CD4-positive, alpha-beta T cell treated with Interleukin-6 at 100 ng/mL for 8 hours (primary cell): Measurements from ENCODE around the gene TPSAB1.

Experiments used
- DNase-seq: peaks from one replicate; pipeline ENCODE4 v3.0.0-alpha.2; 2020; ENCODE audit warnings: mixed read lengths, low spot score

The TPSAB1 gene

GRCh38 chr16:1285669-1286512 is 45.4 kb downstream of the TPSAB1 start:
- no peak for DNase-seq

DNA sequence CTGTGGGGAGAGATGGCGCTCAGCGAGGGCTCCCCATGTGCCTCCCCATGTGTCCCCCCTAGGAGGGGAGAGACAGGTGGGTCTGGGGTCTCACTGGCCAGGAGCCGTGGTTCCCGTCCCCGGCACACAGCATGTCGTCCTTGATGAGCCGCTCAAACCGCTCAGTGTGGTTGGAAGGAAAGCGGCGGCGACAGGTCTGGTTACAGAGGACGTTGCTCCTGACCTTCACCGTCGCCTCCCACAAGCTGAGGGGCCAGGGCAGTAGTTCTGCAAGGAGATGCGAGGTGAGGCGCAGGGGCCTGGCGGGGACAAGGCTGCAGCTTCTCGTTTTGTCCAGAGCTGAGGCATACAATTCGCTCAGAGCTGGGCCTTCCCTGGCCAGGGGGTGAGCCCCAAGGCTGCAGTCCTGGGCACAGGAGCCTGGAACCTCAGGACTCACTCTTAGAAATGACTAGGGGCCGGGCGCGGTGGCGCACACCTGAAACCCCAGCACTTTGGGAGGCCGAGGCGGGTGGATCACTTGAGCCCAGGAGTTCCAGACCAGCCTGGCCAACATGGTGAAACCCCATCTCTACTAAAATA is 46.1 kb downstream of the TPSAB1 start:
- no peak for DNase-seq

DNA sequence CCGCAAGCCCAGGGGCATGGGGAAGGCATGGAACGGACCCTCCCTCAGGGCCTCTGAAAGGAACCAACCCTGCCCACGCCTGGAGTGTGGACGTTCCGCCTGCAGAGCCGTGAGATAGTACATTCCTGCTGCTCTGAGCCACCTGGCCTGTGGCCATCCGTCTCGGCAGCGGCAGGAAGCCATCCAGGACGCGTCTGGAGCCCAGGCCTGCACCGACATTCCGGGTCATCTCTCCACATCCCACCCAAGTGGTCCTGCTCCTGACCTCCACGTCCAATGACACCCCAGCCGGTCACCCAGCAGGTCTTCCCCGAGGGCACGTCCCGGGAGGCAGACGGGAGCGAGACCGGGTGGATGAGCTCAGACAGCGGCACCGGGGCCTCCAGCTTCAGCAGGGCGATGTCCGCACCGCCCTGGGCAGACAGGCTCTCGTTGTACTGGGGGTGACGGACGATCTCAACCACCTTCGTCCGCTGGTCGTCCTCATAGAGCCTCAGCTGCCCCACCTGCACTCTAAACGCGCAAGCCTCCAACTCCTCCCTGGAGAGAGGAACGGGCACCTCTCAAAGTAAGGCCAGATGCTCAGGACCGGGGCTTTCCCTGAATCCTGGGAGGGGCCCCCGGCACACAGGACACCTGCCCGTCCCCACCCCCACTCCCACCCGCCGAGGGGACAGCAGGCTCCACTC is 47.6 kb downstream of the TPSAB1 start:
- no peak for DNase-seq

- DNase-seq = no peak
Observed at GRCh38 chr16:1288813-1289476, 48.4 kb downstream of the TPSAB1 start.

GRCh38 chr16:1289477-1289866 is 49.0 kb downstream of the TPSAB1 start:
- no peak for DNase-seq

DNA sequence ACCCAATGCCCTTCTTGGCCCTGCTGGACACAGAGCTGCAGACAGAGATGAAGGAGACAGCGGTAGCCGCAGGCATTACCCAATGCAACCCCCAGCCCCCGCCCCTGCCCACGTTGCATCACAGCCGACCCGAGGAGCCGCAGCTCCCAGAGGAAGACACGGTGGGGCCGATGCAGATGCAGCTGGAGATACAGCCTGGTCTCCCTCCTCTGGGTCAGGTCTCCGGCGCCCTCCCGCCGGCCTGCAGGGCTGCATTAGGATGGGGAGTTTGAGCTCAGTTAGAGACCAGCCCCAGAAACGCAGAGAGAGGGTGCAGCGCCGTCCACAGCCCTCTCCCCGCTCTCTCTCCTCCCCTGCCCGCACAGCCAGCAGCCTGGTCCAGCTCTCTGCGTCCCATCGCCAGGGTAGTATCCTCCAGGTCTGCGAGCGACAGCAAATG is 49.6 kb downstream of the TPSAB1 start:
- DNase-seq = no peak

- DNase-seq = no peak
Observed at GRCh38 chr16:1290860-1291575, 50.5 kb downstream of the TPSAB1 start.

DNA sequence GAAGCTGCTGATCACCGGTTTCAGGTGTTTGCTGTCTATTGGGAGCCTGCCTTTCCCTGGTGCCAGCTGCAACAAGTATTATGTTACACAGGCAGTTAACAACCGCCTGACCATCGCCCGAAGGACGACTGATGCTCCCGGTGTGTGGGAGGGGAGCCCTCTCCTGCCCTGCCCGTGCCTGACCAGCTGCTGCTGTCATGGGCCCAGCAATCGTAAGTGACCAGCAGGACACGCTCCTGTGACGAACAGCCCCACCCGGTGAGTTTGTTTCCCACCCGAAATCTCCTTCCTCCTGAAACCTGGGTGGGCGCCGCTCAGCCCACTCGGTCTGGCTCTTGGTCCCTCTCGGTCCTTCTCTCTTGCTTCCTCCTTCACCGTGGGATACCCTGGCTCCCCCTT is 51.1 kb downstream of the TPSAB1 start:
- DNase-seq = no peak
